GM19372 (cell line): ENCODE measurements around the gene CHRNA3.

Experiments used
- ATAC-seq: cut with Tn5 transposase; IDR thresholded peaks from one replicate; pipeline ENCODE4 v1.9.1; 2021; ENCODE audit warnings: mild to moderate bottlenecking, low read depth, moderate library complexity; ENCODE audit not compliant: unreplicated experiment

CHRNA3 gene

DNA sequence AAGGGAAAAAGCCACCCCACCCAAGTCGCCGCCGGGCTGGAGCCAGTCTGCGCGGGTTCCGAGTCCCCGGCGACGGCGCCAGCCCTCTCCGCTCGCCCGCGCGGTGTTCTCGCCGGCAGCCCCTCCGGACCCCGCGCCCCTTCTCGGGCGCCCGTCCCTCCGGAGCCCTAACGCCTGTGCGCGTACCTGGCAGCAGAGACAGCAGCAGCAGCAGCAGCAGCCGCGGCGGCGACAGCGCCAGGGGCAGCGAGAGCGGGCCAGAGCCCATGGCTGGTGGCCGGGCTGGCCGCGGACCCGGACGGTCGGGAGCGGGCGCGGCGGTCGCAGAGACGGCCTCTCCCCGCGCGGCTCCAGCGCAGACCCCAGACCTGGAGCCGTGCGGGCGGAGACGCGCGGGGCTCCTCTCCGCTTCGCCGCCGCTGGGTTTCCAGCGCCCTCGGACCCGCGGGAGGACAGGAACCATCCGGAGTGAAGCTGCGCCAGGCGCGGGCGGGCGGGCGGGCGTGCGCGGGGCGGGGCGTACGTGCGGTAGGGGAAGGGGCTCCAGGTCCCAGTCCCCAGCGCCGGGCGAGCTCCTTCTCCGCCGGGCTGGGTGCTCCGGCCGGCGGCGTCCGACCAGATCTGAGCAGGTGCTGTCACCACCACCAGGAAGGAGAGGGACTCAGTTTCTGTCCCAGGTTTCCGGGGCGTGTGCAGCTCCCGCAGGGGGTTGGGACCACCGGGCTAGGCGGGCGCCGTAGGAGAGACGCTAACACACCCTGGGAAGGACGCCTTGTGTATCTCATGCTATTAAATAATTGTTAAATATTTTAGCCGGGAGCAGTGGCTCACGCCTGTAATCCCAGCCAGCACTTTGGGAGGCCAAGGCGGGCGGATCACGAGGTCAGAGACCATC is at the start of gene CHRNA3:
Gene CHRNA3, minus strand, starts transcription at position 470 of the 895 bp plus-strand sequence. Its CDS starts 202 bp downstream, at position 268.
- no peak for ATAC-seq

- no peak for ATAC-seq
These were observed 48.2 kb upstream of the CHRNA3 start for GRCh38 chr15:78668987-78669386.

GRCh38 chr15:78667578-78668236 is 46.9 kb upstream of the CHRNA3 start:
- no peak for ATAC-seq

DNA sequence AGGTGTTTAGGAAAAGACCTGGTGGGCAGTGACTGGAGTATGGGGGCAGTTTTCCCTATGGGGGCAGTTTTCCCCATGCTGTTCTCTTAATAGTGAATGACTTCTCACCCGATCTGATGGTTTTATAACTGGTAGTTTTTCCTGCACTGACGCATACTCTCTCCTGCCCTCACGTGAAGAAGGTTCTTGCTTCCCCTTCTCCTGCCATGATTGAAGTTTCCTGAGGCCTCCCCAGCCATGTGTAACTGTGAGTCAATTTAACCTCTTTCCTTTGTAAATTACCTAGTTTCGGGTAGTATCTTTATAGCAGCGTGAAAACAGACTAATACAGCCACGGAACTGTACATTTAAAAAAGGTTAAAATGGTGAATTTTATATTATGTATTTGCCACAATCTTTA is 45.2 kb upstream of the CHRNA3 start:
- ATAC-seq = no peak

DNA sequence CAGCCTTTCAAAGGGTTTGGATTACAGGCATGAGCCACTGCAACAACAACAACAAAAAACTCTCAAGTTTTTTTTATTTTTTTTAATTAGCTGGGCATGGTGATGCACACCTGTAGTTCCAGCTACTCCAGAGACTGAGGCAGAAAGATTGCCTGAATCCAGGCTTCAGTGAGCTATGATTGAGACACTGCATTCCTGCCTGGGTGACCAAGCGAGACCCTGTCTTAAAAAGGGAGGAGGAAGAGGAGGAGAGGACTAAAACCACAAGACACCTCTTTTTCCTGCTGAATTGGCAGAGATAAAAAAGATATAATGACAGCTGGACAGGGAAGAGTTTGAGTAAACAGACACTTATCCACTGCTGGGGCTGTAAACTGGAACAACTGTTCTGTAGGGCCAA is 42.9 kb upstream of the CHRNA3 start:
- ATAC-seq = no peak

- no peak for ATAC-seq
These were observed 41.2 kb upstream of the CHRNA3 start for GRCh38 chr15:78662028-78662427.

- ATAC-seq = no peak
These were observed 40.2 kb upstream of the CHRNA3 start for GRCh38 chr15:78661001-78661400.

- ATAC-seq = no peak
These were observed 39.8 kb upstream of the CHRNA3 start for GRCh38 chr15:78660584-78660983.

GRCh38 chr15:78658823-78659222 is 38.0 kb upstream of the CHRNA3 start:
- ATAC-seq = no peak

- ATAC-seq = no peak
These were observed 33.5 kb upstream of the CHRNA3 start for GRCh38 chr15:78654272-78654671.

- ATAC-seq = no peak
These were observed 31.3 kb upstream of the CHRNA3 start for GRCh38 chr15:78651930-78652615.

DNA sequence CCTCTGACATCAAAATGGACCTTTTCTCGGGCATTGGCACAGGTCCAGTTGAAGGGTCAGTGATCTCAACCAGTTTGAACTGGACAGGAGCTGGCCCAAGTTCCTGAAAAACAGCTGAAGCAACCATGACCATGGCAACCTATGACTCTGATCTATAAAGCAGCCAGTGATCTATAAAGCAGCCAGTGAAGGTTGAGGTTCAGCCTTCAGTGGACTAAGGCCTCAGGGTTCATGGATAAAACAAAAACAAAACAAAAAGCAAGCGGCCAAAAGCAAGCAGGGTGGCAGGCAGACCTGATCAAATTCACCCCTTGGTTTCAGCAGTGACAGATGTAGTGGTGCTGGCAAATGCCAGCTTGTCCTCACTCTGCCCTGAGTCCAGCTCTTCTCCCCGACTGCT is 30.2 kb upstream of the CHRNA3 start:
- no peak for ATAC-seq

DNA sequence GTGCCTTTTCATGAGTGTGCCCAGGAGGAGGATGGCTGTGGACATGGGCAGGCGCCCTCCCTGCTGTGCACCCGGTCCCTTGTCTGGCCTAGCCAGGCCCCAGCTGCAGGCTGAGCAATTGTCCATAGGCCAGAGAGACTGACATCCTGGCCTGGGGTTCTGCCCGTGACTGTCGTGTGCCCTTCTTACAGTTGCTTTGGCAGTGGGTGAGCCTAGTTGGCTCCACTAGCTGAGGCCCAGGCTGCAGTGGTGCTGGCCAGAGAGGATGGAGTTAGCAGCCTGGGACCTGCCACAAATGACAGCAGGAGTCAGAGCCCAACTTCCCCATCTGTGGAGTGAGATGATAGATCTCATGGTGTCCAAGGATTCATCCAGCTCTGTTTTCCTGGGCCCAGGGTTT is 29.2 kb upstream of the CHRNA3 start:
- ATAC-seq = no peak

DNA sequence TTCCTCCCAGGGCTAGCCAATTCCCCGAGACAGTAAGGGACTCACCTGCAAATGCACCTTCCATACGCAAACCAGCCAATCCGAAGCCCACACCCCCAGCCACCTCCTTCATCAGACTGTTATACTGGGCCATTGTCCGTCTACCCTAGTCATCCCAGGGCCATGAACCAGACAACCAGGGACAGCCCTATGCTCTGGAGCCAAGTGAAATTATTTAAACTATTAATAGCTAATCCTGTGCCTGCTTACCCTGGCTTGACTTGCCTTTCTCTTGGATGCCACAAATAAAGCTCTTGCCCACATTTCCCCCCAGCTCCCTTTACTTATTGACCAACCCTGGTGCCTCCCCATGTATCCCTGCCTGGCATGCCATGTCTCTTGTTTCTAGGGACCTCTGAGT is 24.2 kb upstream of the CHRNA3 start:
- ATAC-seq = no peak

DNA sequence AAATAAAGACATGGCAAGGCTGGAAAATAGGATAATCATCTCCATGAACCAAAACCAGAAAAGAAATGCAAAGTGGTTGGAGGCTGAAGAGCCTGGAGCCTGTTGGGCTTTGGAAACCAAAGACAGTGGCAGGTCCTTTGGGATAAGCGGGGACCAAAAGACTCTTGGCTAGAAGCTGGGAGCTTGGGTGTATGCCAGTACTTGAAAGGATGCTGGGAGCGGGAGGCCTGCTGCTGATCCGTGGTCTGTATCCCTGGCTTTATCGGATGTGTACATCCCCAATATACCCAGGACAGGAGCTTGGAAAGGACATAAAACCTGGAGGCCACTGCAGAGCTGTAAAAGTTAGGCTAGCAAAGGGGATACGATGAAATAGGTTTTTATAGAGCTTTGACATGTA is 21.5 kb upstream of the CHRNA3 start:
- no peak for ATAC-seq

DNA sequence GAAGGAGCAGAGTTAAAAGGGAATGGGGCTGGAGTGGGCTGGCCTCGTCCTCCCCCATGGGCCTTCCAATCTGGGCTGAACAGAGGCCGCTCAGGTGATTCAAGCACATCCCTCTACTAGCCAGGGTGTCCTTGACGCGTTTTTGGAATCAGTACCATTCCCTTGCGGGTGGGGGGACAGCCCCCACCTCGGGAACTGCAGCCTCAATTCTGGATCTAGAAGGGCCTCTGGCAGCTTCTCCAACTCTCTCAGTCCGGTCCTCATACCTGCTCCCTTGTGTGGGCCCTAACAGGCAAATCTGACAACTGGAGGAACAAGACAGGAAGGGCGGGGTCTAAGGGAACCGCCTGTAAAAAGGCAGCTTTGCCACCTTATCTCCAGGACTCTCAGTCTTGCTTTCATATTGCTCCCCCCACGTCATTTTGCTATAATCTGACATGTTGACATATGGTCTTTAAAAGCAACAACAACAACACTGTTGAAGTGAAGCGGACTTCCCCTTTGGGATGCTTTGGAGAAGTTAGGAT is 21.0 kb upstream of the CHRNA3 start:
- ATAC-seq = no peak

DNA sequence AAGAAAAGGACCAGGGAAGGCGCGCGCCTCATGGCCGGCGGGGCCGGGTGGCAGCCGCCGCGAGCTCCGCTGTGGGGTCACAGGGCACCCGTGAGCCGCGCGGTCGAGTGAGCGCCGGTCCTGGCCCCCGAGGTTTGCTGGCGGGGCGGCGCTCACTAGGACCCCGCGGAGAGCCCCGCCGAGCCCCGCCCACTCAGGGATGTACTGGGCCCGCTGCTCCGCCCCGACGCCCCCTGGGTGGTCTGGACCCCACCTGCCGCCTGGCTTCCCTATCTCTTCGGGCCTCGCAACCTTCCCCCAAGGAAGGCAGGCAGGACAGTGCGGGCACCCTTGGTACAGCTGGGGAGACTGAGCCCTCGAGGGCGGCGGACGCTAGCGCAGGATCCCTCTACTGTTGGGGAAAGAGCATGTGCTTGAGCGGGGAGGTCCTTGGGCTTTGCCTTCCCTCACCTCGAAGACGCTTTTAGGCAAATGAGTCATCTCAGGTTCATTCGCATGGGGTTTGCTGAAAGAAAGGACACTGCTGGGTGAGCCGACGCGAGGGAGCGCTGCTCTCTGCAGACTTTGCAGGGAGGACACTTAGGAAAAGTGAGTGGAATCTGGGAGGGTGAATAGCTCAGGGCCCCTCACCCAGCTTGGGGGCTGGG is 20.4 kb upstream of the CHRNA3 start, which contains the start of gene CHRNB4:
Gene CHRNB4, minus strand, starts transcription at position 109 of the 647 bp plus-strand sequence. Its CDS starts 77 bp downstream, at position 32.
- no peak for ATAC-seq

DNA sequence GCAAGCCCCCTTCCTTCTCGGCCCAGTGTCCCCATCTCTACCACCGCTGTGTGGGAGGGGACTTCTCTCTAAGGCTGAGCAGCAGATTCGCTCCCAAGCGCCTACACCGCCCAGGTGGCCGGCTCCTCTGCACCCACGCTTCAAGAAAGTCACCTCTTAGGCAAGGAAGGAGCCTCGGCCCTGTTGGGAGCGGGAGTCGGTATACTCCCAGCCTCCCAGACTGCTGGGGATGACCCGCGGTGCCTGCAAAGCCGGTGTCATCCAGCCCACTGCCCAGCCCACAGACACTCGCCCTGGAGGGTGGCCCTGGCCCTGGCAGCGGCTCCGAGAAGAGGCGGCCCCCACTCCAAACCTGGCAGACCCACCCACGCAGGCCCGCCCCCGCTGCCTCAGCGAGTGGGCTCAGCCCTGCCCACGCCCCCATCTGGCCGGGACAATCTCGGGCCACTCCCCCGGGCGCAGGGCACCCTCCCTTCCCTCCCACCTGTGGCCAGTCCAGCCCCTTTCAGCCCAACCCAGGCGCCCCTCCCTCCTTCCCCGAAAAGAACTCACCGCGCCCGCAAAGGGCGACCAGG is 19.8 kb upstream of the CHRNA3 start:
- ATAC-seq = no peak

GRCh38 chr15:78638658-78639314 is 18.0 kb upstream of the CHRNA3 start:
- no peak for ATAC-seq
